PC-3 (cell line): ENCODE measurements around the gene CMTM5. TPM values are rescaled to one million over a fixed set of nuclear protein-coding genes. Genes with fewer than 3 reads are reported as not detected.
A peak's percentile ranks its signal among the peaks of the same experiment; 100 is the strongest.

ENCODE experiments used
- ATAC-seq: fragments of 200-7000 bp; cut with Tn5 transposase; 2 replicates; pipeline ENCODE4 v1.9.1; 2020; ENCODE audit warnings: mild to moderate bottlenecking, moderate library complexity
- BruUV-seq: library from RNA; stranded (reverse); fragments of 400-500 nt; replicated peaks from 2 replicates; lab custom pipeline; 2021; lab: Mats Ljungman, UMichigan
- CTCF ChIA-PET: fragments of 300-600 bp; sonication (Branson Sonifier 250); formaldehyde crosslinking; loops from one replicate; lab custom pipeline; 2022; ENCODE audit warnings: antibody characterized with exemption; lab: Charles Lee
- POLR2A ChIA-PET: fragments of 300-600 bp; sonication (Branson Sonifier 250); formaldehyde crosslinking; loops from one replicate; lab custom pipeline; 2022; ENCODE audit warnings: antibody characterized with exemption; ENCODE audit not compliant: unreplicated experiment; lab: Charles Lee
- DNase-seq: peaks from one replicate; pipeline ENCODE4 v3.0.0-alpha.2; 2015
- H2AFZ ChIP-seq: fragments of 300-600 bp; sonication (generic); 2 replicates; pipeline ENCODE4 v1.6.0; 2016; ENCODE audit warnings: antibody characterized with exemption, low read length
- H3F3A ChIP-seq: fragments of 300-600 bp; sonication (generic); one replicate; pipeline ENCODE4 v1.6.0; 2017; ENCODE audit warnings: antibody characterized with exemption, low read length, control low read depth, mild to moderate bottlenecking; ENCODE audit not compliant: unreplicated experiment
- H3K27ac ChIP-seq: fragments of 300-600 bp; sonication (generic); 2 replicates; pipeline ENCODE4 v1.5.1; 2016; ENCODE audit warnings: mild to moderate bottlenecking, low read length
- H3K27me3 ChIP-seq: fragments of 300-600 bp; sonication (generic); 2 replicates; pipeline ENCODE4 v1.6.1; 2016; ENCODE audit warnings: low read length, mixed read lengths
- H3K36me3 ChIP-seq: fragments of 300-600 bp; sonication (generic); 2 replicates; pipeline ENCODE4 v1.6.1; 2016; ENCODE audit warnings: low read depth, mixed run types, low read length, mixed read lengths
- H3K4me1 ChIP-seq: fragments of 300-600 bp; sonication (generic); 2 replicates; pipeline ENCODE4 v1.5.1; 2016; ENCODE audit warnings: low read length; ENCODE audit not compliant: insufficient read depth
- H3K4me2 ChIP-seq: fragments of 300-600 bp; sonication (generic); 2 replicates; pipeline ENCODE4 v1.6.0; 2016; ENCODE audit warnings: low read length
- H3K4me3 ChIP-seq: fragments of 300-600 bp; sonication (generic); 2 replicates; pipeline ENCODE4 v1.5.1; 2016; ENCODE audit warnings: mild to moderate bottlenecking, low read length, mixed read lengths
- H3K79me2 ChIP-seq: fragments of 300-600 bp; sonication (generic); 2 replicates; pipeline ENCODE4 v1.6.1; 2017; ENCODE audit warnings: low read length, mixed read lengths
- H3K9ac ChIP-seq: fragments of 300-600 bp; sonication (generic); 2 replicates; pipeline ENCODE4 v1.6.0; 2016; ENCODE audit warnings: mild to moderate bottlenecking, low read length
- H3K9me2 ChIP-seq: fragments of 300-600 bp; sonication (generic); replicated peaks from 2 replicates; pipeline ENCODE4 v1.6.1; 2016; ENCODE audit warnings: mixed run types, low read length, mixed read lengths
- H3K9me3 ChIP-seq: fragments of 300-600 bp; sonication (generic); 2 replicates; pipeline ENCODE4 v1.6.1; 2016; ENCODE audit warnings: low read length, mixed read lengths
- H4K20me1 ChIP-seq: fragments of 300-600 bp; sonication (generic); 2 replicates; pipeline ENCODE4 v1.6.1; 2016; ENCODE audit warnings: low read length, mixed read lengths
- CTCF ChIP-seq: fragments of 300-600 bp; sonication (generic); conservative IDR thresholded peaks from 2 replicates; pipeline ENCODE4 v1.5.1; 2017; ENCODE audit warnings: antibody characterized with exemption, low read depth, mild to moderate bottlenecking, low read length
- EZH2 ChIP-seq: fragments of 300-600 bp; sonication (generic); IDR thresholded peaks from one replicate; pipeline ENCODE4 v1.6.1; 2017; ENCODE audit warnings: antibody characterized with exemption, mild to moderate bottlenecking, low read length; ENCODE audit not compliant: unreplicated experiment
- EZH2phosphoT487 ChIP-seq: fragments of 300-600 bp; sonication (generic); IDR thresholded peaks from 2 replicates; pipeline ENCODE4 v1.6.1; 2018; ENCODE audit warnings: mild to moderate bottlenecking, antibody characterized with exemption, low read length, borderline replicate concordance
- intact Hi-C: fragments of 100-400 bp; cut with micrococcal nuclease; formaldehyde crosslinking; loops from 2 replicates; pipeline ENCODE4 v1.9.0; 2023
- total RNA-seq: library from RNA; depleted of rRNA; stranded (reverse); fragments of >200 nt; gene quantifications from 2 replicates; pipeline ENCODE4 v1.2.3, GENCODE V29; 2014

CMTM5 gene
- total RNA-seq, 1 experiment from 2014 or later: not detected

GRCh38 chr14:23344481-23344880 lies 32.4 kb upstream of the CMTM5 start:
- H3K79me2 ChIP-seq: no peaks in the 10 kb centered on the region
- no TSS peak for BruUV-seq
- TF ChIP-seq EZH2 (no peak), CTCF (peak; percentile 24; the same call in 1 of the 2 replicates)
- DNase-seq (no peak), ATAC-seq (no peak)
- no peaks in the 10 kb centered on the region for H4K20me1 ChIP-seq
- H3K4me2 ChIP-seq: no peak overlapping the region
- peaks cover 12% of the 10 kb centered on the region; the same call in 1 of the 2 replicates for H3K9me3 ChIP-seq
- H3K27ac ChIP-seq: no peak overlapping the region
- H3K27me3 ChIP-seq: no peaks in the 10 kb centered on the region
- no peak overlapping the region for H2AFZ ChIP-seq
- no peaks in the 10 kb centered on the region for H3K9me2 ChIP-seq
- no peak overlapping the region for H3K4me3 ChIP-seq
- no peak overlapping the region for H3K9ac ChIP-seq
- intact Hi-C loops: no loop called here
- no peaks in the 10 kb centered on the region for H3K4me1 ChIP-seq
- ChIA-PET POLR2A (no interaction called here), CTCF (no interaction called here)
- H3F3A ChIP-seq: no peaks in the 10 kb centered on the region
- H3K36me3 ChIP-seq: no peaks in the 10 kb centered on the region

GRCh38 chr14:23345987-23346692 lies 30.7 kb upstream of the CMTM5 start:
- Histone ChIP-seq H3K9me2 (no peaks in the 10 kb centered on the region), H3K79me2 (no peaks in the 10 kb centered on the region), H3K27ac (no peak overlapping the region), H3K9ac (no peak overlapping the region), H3K4me3 (no peak overlapping the region), H3K4me1 (no peaks in the 10 kb centered on the region), H3K9me3 (no peaks in the 10 kb centered on the region), H3F3A (no peaks in the 10 kb centered on the region), H4K20me1 (no peaks in the 10 kb centered on the region), H3K4me2 (no peak overlapping the region), H3K27me3 (no peaks in the 10 kb centered on the region), H2AFZ (no peak overlapping the region), H3K36me3 (no peaks in the 10 kb centered on the region)
- TF ChIP-seq EZH2 (no peak), EZH2phosphoT487 (no peak), CTCF (no peak)
- ChIA-PET CTCF (no interaction called here), POLR2A (no interaction called here)
- no TSS peak for BruUV-seq
- DNase-seq (no peak), ATAC-seq (no peak)
- intact Hi-C loops: no loop called here

DNA sequence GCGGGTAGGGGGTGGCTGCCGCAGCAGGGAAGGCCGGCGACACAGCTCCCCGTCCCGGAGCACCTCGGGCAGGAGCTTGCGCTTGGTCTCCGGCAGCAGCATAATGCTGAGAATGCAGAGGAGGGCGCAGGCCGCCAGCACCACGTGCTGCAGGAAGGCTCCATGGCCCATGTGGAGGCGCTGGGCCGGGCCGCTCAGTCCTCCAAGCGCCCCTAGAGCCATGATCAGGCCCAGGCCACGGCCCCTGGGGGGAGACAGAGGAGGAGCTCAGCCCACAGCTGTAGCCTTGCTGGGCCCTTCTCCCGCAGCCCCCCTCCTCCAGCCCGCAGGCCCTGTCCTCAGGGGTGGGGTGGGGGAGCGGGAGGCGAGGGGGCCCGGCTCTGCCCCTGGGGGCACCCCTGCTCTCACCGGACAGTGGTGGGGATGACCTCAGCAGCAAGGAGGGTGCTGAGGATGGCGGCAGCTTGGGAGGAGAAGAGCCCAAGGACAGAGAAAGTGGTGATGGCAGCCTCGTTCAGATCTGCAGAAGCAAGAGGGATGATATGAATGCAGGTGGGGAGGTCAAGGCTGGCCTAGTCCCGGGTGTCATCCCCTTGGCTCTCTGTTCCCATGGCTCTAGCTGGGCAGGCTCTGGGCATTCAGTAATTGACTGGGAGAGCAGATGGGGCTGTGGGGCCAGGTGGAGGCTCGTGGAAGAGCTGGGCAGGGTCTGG lies 30.0 kb upstream of the CMTM5 start:
- no peak overlapping the region for H3K27ac ChIP-seq
- no peak overlapping the region for H3K4me2 ChIP-seq
- H4K20me1 ChIP-seq: no peaks in the 10 kb centered on the region
- POLR2A ChIA-PET: no interaction called here
- no peaks in the 10 kb centered on the region for H3K9me2 ChIP-seq
- ATAC-seq: no peak
- H2AFZ ChIP-seq: no peak overlapping the region
- no peaks in the 10 kb centered on the region for H3K36me3 ChIP-seq
- no peaks in the 10 kb centered on the region for H3K4me1 ChIP-seq
- H3K9ac ChIP-seq: no peak overlapping the region
- no peaks in the 10 kb centered on the region for H3F3A ChIP-seq
- TF ChIP-seq EZH2: no peak
- no peak for TF ChIP-seq CTCF
- TF ChIP-seq EZH2phosphoT487: no peak
- CTCF ChIA-PET: no interaction called here
- no peaks in the 10 kb centered on the region for H3K79me2 ChIP-seq
- no peaks in the 10 kb centered on the region for H3K9me3 ChIP-seq
- intact Hi-C loops: no loop called here
- no peak for DNase-seq
- no peaks in the 10 kb centered on the region for H3K27me3 ChIP-seq
- no peak overlapping the region for H3K4me3 ChIP-seq
- BruUV-seq: no TSS peak
